ENCODE data around the gene EIF4G1.

The EIF4G1 gene

GRCh38 chr3:184371570-184372018, 57.2 kb downstream of the EIF4G1 start:
- DNase-seq = peak; percentile 60

DNA sequence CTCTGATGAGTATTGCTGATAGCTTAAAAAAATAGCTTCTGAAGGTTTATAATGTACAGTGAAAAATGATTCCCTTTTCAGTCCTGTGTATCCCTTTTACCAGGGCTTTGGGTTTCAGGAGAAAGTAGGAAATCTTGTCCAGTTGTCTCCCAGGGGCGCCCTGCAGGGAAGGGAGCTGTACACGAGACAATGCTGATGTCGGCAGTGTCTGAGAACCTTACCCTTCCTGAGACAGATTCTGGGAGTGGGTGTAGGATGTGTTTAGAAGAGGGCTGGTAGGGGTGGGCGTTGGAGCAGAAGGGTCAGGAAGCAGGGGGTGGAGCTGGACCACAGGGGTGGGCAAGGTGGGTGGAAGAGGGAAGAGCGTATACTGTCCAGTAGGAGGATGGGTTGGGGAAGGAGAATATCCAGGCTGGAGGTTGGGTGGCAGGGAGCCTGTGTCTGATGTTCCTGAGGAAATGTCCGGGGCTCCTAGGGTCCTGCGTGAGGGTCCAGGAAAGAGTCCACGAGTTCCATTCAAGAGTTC, 58.0 kb downstream of the EIF4G1 start:
- no peak for DNase-seq

GRCh38 chr3:184372911-184373310, 58.5 kb downstream of the EIF4G1 start:
- no peak for DNase-seq

GRCh38 chr3:184373422-184373821, 59.0 kb downstream of the EIF4G1 start:
- no peak for DNase-seq

DNA sequence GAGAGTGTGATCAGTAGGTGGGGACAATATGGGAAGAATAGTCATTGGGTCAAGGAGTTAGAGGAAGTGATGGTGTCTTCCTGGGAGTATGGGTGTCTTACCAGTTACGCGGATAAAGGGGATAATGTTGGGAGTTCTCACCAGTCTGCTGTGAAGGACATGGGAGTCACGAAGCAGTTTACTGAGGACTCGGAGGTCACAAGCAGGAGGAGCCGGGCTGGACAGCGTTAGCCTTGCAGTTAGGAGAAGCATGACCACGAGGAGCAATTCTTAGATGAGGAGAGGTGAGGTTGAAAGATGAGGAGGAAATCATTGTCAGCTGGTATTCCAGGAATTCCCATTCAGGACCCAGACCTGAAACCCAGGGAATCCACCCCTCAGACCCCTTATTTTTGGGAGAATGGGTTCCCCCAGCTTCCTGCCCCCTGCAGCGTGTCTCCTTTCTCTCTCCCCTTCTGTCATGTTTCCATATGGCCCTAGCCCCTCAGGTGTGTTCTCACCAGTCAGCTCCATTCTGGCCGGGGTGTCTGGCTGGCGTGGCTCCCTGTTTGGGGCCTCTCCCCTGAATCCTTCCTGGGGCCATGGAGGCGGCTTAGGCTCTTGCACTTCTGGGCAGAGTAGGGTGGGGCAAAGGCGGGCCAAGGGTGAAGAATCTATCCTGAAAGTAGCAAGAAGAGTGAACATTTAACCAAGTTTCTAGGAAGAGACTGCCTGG, 61.5 kb downstream of the EIF4G1 start:
- no peak for DNase-seq

DNA sequence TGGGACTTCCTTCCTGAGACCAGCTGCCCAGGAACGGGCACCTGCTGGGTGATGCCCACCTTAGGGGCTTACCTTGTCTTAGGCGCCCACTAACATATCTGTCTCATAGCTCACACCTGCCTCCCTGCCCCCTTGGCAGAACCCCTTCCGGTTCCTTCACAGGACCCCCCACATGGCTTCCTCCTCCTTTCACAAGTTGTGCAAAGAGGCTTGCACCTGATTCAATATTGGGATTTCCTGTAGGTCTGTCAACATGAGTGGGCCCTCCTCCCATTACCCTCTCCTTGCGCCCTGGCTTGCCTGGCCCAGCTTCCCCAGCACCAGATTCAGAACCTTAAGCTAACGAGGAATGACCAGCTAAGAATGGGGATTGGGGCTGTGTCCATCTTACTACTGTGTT, 63.0 kb downstream of the EIF4G1 start:
- DNase-seq = no peak

DNA sequence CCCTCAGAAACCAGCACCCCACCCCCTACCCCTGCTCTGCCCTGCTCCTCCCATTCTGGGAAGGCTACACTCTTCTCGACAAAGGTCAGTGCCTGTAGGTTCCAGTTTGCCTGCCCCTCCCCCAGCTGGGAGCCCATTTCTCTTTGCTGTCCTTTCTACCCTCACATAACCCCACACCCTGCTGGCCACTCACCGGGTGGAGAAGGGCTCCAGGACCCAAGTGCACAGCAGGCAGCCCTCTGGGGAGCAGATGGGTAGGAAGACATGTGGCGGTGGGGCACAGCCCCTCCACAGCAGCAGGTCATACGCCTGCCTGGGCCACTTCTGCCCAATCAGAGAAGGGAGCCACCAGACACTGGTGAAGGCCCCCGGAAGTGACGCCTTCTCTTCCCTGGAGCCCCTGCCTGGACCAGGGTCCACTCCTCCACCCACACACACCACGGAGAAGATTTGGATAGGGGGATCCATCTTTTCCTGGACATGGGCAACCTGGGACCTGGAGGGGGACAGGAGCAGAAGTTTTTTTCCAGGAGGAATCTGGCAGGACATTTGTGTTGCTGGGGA, 63.6 kb downstream of the EIF4G1 start, which contains the start of gene THPO:
Gene THPO, minus strand, starts transcription at position 326 of the 564 bp plus-strand sequence. CDS start 1,948 bp downstream, outside the sequence.
- DNase-seq = no peak

DNA sequence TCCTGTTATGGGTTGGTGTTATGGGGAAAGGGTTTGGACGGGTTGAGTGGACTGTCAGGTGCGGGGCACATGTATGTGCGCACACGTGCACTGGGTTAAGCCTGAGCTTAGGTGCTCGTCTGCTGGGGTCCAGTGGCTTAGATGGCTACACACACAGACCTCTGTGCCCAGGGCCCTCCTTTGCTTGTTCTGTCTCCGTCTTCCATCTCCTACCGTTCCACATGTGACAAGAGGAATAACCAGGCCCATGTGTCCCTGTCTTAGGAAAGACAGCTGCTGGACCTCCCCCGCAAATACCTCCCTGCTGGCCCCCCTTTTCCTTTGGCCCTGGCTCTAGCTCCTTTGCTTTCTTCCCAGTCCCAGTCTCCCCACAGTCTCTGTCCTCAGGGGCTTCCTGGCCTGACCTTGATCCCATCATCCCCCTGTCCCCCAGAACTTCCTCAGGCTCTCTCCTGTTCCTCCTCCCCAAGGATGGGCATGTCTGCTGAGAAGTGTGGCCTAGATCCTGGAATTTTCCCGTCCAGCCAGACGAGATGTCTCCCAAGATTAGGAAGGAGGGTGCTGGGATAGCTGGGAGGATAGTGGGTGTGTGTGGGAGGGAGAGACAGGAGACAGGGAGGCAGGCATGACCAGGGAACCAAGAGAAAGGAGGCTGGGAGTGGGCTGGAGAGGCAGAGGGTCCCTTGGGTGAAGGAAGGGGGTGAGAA, 64.4 kb downstream of the EIF4G1 start:
- DNase-seq = no peak

- no peak for DNase-seq
Observed at GRCh38 chr3:184379358-184380184, 65.2 kb downstream of the EIF4G1 start, which contains the start of gene CHRD. CHRD (plus strand) TSS chr3:184380054; CDS start chr3:184380319, 265 bp downstream.

DNA sequence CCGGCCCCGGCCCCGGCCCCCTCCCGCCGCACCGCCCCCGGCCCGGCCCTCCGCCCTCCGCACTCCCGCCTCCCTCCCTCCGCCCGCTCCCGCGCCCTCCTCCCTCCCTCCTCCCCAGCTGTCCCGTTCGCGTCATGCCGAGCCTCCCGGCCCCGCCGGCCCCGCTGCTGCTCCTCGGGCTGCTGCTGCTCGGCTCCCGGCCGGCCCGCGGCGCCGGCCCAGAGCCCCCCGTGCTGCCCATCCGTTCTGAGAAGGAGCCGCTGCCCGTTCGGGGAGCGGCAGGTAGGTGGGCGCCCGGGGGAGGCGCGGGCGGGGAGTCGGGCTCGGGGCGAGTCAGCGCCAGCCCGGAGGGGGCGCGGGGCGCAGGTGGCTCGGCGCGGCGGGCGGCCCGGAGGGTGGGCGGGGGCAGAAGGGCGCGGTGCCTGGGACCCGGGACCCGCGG, 65.8 kb downstream of the EIF4G1 start:
- peak; percentile 42 for DNase-seq

DNA sequence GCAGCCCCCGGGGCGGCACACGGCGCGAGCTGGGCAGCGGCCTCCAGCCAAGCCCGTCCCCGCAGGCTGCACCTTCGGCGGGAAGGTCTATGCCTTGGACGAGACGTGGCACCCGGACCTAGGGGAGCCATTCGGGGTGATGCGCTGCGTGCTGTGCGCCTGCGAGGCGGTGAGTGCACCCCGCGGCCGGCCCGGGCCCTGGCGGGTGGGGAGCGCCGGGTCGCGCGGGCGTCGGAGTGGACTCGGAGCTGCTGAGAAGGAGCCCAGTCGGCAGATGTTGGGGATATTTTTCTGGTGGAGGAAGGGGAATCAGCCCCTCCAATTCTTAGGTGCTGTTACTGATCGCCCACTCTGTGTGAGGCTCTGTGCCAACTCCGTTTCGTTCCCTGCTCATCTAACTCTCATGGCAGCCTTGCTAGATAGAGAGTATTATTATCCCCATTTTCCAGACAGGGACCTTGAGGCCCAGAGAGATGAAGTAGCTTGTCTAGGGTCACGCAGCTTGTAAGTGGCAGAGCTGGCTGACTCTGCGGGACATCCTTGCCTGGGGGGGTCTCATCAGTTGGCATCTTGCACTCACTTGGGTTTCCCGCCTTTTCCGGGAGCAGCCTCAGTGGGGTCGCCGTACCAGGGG, 66.3 kb downstream of the EIF4G1 start:
- peak; percentile 23 for DNase-seq

DNA sequence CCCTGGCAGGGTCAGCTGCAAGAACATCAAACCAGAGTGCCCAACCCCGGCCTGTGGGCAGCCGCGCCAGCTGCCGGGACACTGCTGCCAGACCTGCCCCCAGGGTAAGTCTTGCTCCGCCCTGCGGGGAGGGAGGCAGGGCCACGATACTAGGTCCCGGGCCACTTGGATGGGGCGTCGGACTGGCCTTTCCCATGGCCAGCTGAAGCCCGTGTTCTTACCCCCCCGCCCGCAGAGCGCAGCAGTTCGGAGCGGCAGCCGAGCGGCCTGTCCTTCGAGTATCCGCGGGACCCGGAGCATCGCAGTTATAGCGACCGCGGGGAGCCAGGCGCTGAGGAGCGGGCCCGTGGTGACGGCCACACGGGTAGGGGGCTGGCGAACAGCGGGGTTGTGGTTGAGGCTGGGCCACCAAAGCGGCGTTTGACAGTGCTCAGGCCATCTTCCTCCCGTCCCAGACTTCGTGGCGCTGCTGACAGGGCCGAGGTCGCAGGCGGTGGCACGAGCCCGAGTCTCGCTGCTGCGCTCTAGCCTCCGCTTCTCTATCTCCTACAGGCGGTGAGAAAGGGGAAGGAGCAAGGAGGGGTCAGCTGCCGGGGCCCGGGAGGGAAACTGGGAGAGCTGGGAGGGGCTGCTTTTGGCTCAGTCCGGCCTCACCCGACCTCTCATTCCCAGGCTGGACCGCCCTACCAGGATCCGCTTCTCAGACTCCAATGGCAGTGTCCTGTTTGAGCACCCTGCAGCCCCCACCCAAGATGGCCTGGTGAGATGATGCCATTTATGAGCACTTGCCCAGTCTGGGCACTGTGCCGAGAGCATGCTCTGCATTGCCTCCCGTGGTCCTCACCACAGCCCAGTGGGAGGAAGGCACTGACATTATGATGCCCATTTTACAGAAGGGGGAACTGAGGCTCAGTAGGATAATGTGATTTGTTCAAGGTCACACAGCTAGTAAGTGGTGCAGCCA, 67.1 kb downstream of the EIF4G1 start:
- DNase-seq = no peak

GRCh38 chr3:184382326-184383032, 68.1 kb downstream of the EIF4G1 start:
- DNase-seq = no peak

- DNase-seq = no peak
Observed at GRCh38 chr3:184383033-184383740, 68.8 kb downstream of the EIF4G1 start.

DNA sequence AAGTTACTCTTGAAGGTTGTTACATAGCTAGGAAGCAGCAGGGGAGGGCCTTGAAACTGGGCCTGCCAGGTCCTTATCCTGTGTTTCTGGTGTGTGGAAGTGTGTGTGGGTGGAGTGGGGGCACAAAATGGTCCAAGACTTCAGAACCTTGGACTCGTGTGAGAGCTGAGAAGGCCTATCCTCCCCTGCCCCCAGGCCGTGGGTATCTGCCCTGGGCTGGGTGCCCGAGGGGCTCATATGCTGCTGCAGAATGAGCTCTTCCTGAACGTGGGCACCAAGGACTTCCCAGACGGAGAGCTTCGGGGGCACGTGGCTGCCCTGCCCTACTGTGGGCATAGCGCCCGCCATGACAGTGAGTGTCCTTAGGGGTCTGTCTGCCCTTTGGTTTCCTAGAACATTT, 69.9 kb downstream of the EIF4G1 start:
- no peak for DNase-seq
